K562 (cell line): ENCODE data around the gene TRMT1. TPM values are rescaled to one million over a fixed set of nuclear protein-coding genes. Genes with fewer than 3 reads are reported as not detected.

Source experiments
- C11orf30 ChIP-seq: fragments of 450-650 bp; IDR thresholded peaks from 2 replicates; pipeline ENCODE4 v1.6.1; 2016; ENCODE audit warnings: low read depth, mild to moderate bottlenecking
- CBX1 ChIP-seq: sonication (generic); IDR thresholded peaks from 2 replicates; pipeline ENCODE4 v1.6.1; 2016; ENCODE audit warnings: antibody characterized with exemption, low read depth, mild to moderate bottlenecking
- DLX4 ChIP-seq: fragments of 250-450 bp; sonication (Bioruptor Pico); IDR thresholded peaks from 2 replicates; pipeline ENCODE4 v1.6.1; 2021; ENCODE audit warnings: mild to moderate bottlenecking
- FUS ChIP-seq: fragments of 200-400 bp; formaldehyde crosslinking; optimal IDR thresholded peaks from 2 replicates; pipeline ENCODE3; 2017; ENCODE audit warnings: low read depth, low read length
- ILF3 ChIP-seq: fragments of 450-650 bp; IDR thresholded peaks from 2 replicates; pipeline ENCODE4 v1.6.1; 2018; ENCODE audit warnings: antibody characterized with exemption, mild to moderate bottlenecking, moderate library complexity, borderline replicate concordance
- MAFF ChIP-seq: IDR thresholded peaks from 2 replicates; pipeline ENCODE4 v1.6.1; 2012; ENCODE audit warnings: low read length, improper control_type of control experiment
- MTA1 ChIP-seq: fragments of 450-650 bp; IDR thresholded peaks from 2 replicates; pipeline ENCODE4 v1.6.1; 2017; ENCODE audit warnings: borderline replicate concordance
- NFE2 ChIP-seq: IDR thresholded peaks from 2 replicates; pipeline ENCODE4 v1.6.1; 2014; ENCODE audit warnings: antibody characterized with exemption, low read depth
- PREB ChIP-seq: sonication (generic); formaldehyde crosslinking; IDR thresholded peaks from 2 replicates; pipeline ENCODE4 v1.8.1; 2023; ENCODE audit warnings: mild to moderate bottlenecking, missing genetic modification reagents
- RUNX1 ChIP-seq: sonication (generic); IDR thresholded peaks from 2 replicates; pipeline ENCODE4 v1.6.1; 2016; ENCODE audit warnings: antibody characterized with exemption, low read depth
- SFPQ ChIP-seq: fragments of 200-400 bp; formaldehyde crosslinking; IDR thresholded peaks from 2 replicates; pipeline ENCODE4 v1.6.1; 2017; ENCODE audit warnings: mild to moderate bottlenecking, low read depth, low read length, moderate library complexity
- SP2 ChIP-seq: IDR thresholded peaks from 2 replicates; pipeline ENCODE4 v1.6.1; 2011; ENCODE audit warnings: mild to moderate bottlenecking, low read depth, low read length, moderate library complexity; ENCODE audit not compliant: poor library complexity, severe bottlenecking; ENCODE audit errors: extremely low read depth
- TEAD4 ChIP-seq, 2 experiments: sonication (generic) in 1 of 2; formaldehyde crosslinking in 1 of 2; IDR thresholded peaks; 2 replicates each; pipeline versions ENCODE4 v1.6.1 to v1.8.0; 2012 to 2022; ENCODE audit warnings: borderline replicate concordance in 1 of 2, inconsistent platforms in 1 of 2, low read length in 1 of 2, mild to moderate bottlenecking in 1 of 2, missing genetic modification reagents in 1 of 2
- ZNF41 ChIP-seq: fragments of 250-450 bp; sonication (Bioruptor Pico); conservative IDR thresholded peaks from 2 replicates; pipeline ENCODE4 v1.4.0; 2020; ENCODE audit warnings: mild to moderate bottlenecking
- ZNF561 ChIP-seq: fragments of 450-650 bp; formaldehyde crosslinking; conservative IDR thresholded peaks from 2 replicates; pipeline ENCODE4 v1.4.0; 2020; ENCODE audit warnings: mild to moderate bottlenecking, moderate library complexity
- ZNF740 ChIP-seq, 3 experiments: fragments of 200-800 bp in 1 of 3; sonication (Bioruptor generic) in 1 of 3; sonication (generic) in 1 of 3; formaldehyde crosslinking in 1 of 3; IDR thresholded peaks; 2 replicates each; pipeline versions ENCODE4 v1.6.1 to v1.8.0; 2016 to 2022; ENCODE audit warnings: mild to moderate bottlenecking in 2 of 3, missing compliant biosample characterization in 2 of 3, missing genetic modification characterization in 2 of 3, missing genetic modification reagents in 1 of 3
- ZNF77 ChIP-seq: fragments of 250-450 bp; sonication (Bioruptor Pico); IDR thresholded peaks from 2 replicates; pipeline ENCODE4 v1.5.0; 2020
- ZNF785 ChIP-seq: fragments of 250-450 bp; sonication (Bioruptor Pico); IDR thresholded peaks from 2 replicates; pipeline ENCODE4 v1.4.0; 2020; ENCODE audit warnings: mild to moderate bottlenecking
- ZNF830 ChIP-seq: fragments of 250-450 bp; sonication (Bioruptor Pico); IDR thresholded peaks from 2 replicates; pipeline ENCODE4 v1.5.0; 2021; ENCODE audit warnings: mild to moderate bottlenecking
- polyA plus RNA-seq, 8 experiments: library from polyadenylated mRNA; depleted of rRNA in 4 of 8; stranded (reverse) in 5 of 8; unstranded in 3 of 8; fragments of >200 nt; fragmentation: Nextera tagmentation in 2 of 8; fragmentation: Illumina TruSeq in 1 of 8; extraction: Ambion mirVana in 2 of 8; extraction: Trizol in 1 of 8; gene quantifications; 2 replicates each; pipeline versions ENCODE4 v1.2.1 to v1.2.3, GENCODE V29; 2011 to 2014; ENCODE audit warnings: inconsistent platforms in 1 of 8, missing spikeins in 1 of 8
- total RNA-seq, 7 experiments: library from RNA; depleted of rRNA in 6 of 7; stranded (reverse); fragments of >200 nt in 6 of 7; fragmentation: Illumina TruSeq in 2 of 7; extraction: Trizol in 2 of 7; gene quantifications; 2 replicates each; pipeline versions ENCODE4 v1.2.1 to v1.2.3, GENCODE V29; 2011 to 2021; ENCODE audit warnings: low replicate concordance in 1 of 7

The TRMT1 gene
- total and polyA plus RNA-seq, 9 of the 15 experiments (the other 6 are each of a cell fraction or from before 2014, with no cell fraction given), result 5.8 to 158 (median 54.3) TPM

GRCh38 chr19:13155472-13156359 lies 39.2 kb upstream of the TRMT1 start (continued):
- no peak; the same call in none of the 2 replicates for TF ChIP-seq CBX1
- no peak for TF ChIP-seq ZNF77 (CRISPR knock-in tag)
- no peak for TF ChIP-seq MTA1
- no peak for TF ChIP-seq NFE2
- TF ChIP-seq ZNF561 (CRISPR knock-in tag), result no peak
- TF ChIP-seq ZNF41 (CRISPR knock-in tag), result no peak
- TF ChIP-seq RUNX1, result no peak
- TF ChIP-seq SFPQ, result no peak
- TF ChIP-seq TEAD4 (IDR thresholded peaks at IDR 0.05; ENCODE audit: low read length), result 0 out of 2 replicates have a peak, but pooled peaks have one; percentile 3
- no peak for TF ChIP-seq TEAD4 (CRISPR knock-in tag; IDR thresholded peaks at IDR 0.05; ENCODE audit: borderline replicate concordance)
- no peak for TF ChIP-seq ZNF830 (CRISPR knock-in tag)
- no peak; the same call in 1 of the 2 replicates for TF ChIP-seq MAFF
- no peak for TF ChIP-seq ZNF740 (CRISPR knock-in tag; IDR thresholded peaks at IDR 0.05)
- TF ChIP-seq ZNF740 (tag; IDR thresholded peaks at IDR 0.05), result no peak
- no peak for TF ChIP-seq ZNF785
- TF ChIP-seq PREB (CRISPR knock-in tag), result 0 out of 2 replicates have a peak, but pooled peaks have one; percentile 70
- peak; percentile 86 for TF ChIP-seq ILF3
- peak; percentile 94 for TF ChIP-seq FUS
- no peak for TF ChIP-seq SP2
- no peak for TF ChIP-seq DLX4 (CRISPR knock-in tag)
- TF ChIP-seq C11orf30, result no peak
